Endodermal cell (in vitro differentiated cells): ENCODE measurements around the gene PSMD14. TPM values are rescaled to one million over a fixed set of nuclear protein-coding genes. Genes with fewer than 3 reads are reported as not detected.

Experiments
- DNase-seq: peaks from one replicate; pipeline ENCODE4 v3.0.0-alpha.2; 2017
- H3K27ac ChIP-seq: 2 replicates; pipeline ENCODE4 v1.5.1; 2013; ENCODE audit warnings: mild to moderate bottlenecking, low read depth, low read length, moderate library complexity
- H3K27me3 ChIP-seq: 2 replicates; pipeline ENCODE4 v1.6.1; 2013; ENCODE audit warnings: mild to moderate bottlenecking, low read length, moderate library complexity; ENCODE audit not compliant: insufficient read depth, control insufficient read depth, poor library complexity, severe bottlenecking
- H3K36me3 ChIP-seq: 2 replicates; pipeline ENCODE4 v1.7.0; 2013; ENCODE audit warnings: mild to moderate bottlenecking, low read length, moderate library complexity; ENCODE audit not compliant: control insufficient read depth, insufficient read depth
- H3K4me1 ChIP-seq: one replicate; pipeline ENCODE4 v1.7.0; 2013; ENCODE audit warnings: low read length; ENCODE audit not compliant: control insufficient read depth, insufficient read depth
- H3K4me3 ChIP-seq: 2 replicates; pipeline ENCODE4 v1.5.1; 2013; ENCODE audit warnings: mild to moderate bottlenecking, low read length, moderate library complexity
- H3K9ac ChIP-seq: 2 replicates; pipeline ENCODE4 v1.6.1; 2013; ENCODE audit warnings: mild to moderate bottlenecking, low read length, moderate library complexity; ENCODE audit not compliant: poor library complexity, severe bottlenecking; ENCODE audit errors: extremely low read depth
- H3K9me3 ChIP-seq: 2 replicates; pipeline ENCODE4 v1.6.1; 2013; ENCODE audit warnings: mild to moderate bottlenecking, low read length, moderate library complexity; ENCODE audit not compliant: control insufficient read depth
- H3K27ac Mint-ChIP-seq: 2 replicates; pipeline ENCODE4 v1.8.0; 2020; ENCODE audit warnings: mixed read lengths
- H3K27me3 Mint-ChIP-seq: 2 replicates; pipeline ENCODE4 v1.8.0; 2021; ENCODE audit warnings: mild to moderate bottlenecking, mixed read lengths; ENCODE audit not compliant: insufficient read depth
- H3K36me3 Mint-ChIP-seq: 2 replicates; pipeline ENCODE4 v1.8.0; 2020; ENCODE audit warnings: low read depth, mixed read lengths
- H3K4me1 Mint-ChIP-seq: 2 replicates; pipeline ENCODE4 v1.8.0; 2020; ENCODE audit warnings: mixed read lengths
- H3K4me3 Mint-ChIP-seq: 2 replicates; pipeline ENCODE4 v1.8.0; 2020; ENCODE audit warnings: mild to moderate bottlenecking, moderate library complexity, mixed read lengths
- H3K9me3 Mint-ChIP-seq: 2 replicates; pipeline ENCODE4 v1.8.0; 2020; ENCODE audit warnings: mild to moderate bottlenecking, mixed read lengths
- WGBS, 2 experiments: methylation state at CpG; one replicate each; pipeline versions ENCODE4 v1.1.5 to v1.1.7; 2013; ENCODE audit warnings: missing lambda C conversion rate in 2 of 2, mixed read lengths in 1 of 2; ENCODE audit not compliant: insufficient coverage in 1 of 2, insufficient read length in 1 of 2; 5-methylcytosine and 5-hydroxymethylcytosine counted together
- total RNA-seq, 2 donors: library from RNA; stranded (reverse); fragmentation: NEBNext Ultra II Directional in 1 of 2; extraction: Animal tissue kit (Norgen Biotek cat#: 25700) in 1 of 2; gene quantifications; 2 replicates in 1 of 2; 3 replicates in 1 of 2; pipeline ENCODE4 v1.2.1, GENCODE V29; 2021
- TF ChIP-seq, protein P1 (sequence below): fragments of 200-600 bp; sonication (generic); conservative IDR thresholded peaks from 2 replicates; pipeline ENCODE4 v1.5.0; 2021; ENCODE audit warnings: antibody characterized with exemption, mild to moderate bottlenecking

Gene PSMD14
- total RNA-seq, 2 donors from 2014 or later: 78.3 to 86.2 TPM

DNA sequence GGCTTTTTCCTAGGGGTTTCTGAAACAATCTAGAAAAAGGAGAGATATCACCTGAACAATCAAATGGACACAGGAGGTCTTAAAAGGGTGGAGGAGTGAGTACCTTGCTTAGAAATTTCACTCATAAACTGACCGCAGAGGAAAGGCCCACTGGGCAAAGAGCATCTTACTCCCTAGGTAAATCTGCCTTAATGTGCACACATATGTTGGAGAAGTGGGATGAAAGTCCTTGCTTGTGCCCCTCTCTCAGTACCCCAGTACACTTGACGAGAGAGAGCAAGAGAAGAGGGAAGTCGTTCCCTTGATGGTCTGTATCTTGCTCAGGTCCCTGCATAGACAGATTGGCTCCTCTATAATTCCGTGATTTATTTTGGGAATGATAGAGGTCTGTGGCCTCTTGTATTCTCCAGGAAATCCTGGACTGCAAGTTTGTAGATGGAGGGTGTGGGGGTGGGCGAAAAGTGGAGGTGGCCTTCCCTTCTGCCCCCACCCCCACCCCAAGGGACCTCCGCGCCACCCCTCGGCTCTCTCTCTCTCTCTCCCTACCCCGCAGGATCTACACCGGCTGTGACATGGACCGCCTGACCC lies 114.7 kb downstream of the PSMD14 start:
- Histone ChIP-seq H3K9me3 (peaks cover 4% of the 10 kb centered on the region), H3K27ac (no peak overlapping the region), H3K9ac (no peak overlapping the region), H3K36me3 (no peaks in the 10 kb centered on the region), H3K4me1 (peaks cover 3% of the 10 kb centered on the region), H3K27me3 (peaks cover 100% of the 10 kb centered on the region), H3K4me3 (peak overlapping the region; percentile 66)
- Mint-ChIP-seq H3K4me1 (peaks cover 49% of the 10 kb centered on the region), H3K4me3 (peak overlapping the region; percentile 58), H3K27me3 (peaks cover 92% of the 10 kb centered on the region), H3K27ac (no peak overlapping the region), H3K36me3 (no peaks in the 10 kb centered on the region), H3K9me3 (peaks cover 3% of the 10 kb centered on the region)
- 18 to 40% methylated on average over 1 to 10 of the region's 11 CpGs for WGBS, 2 experiments
- DNase-seq: peak; percentile 51
- TF ChIP-seq, protein P1, sequence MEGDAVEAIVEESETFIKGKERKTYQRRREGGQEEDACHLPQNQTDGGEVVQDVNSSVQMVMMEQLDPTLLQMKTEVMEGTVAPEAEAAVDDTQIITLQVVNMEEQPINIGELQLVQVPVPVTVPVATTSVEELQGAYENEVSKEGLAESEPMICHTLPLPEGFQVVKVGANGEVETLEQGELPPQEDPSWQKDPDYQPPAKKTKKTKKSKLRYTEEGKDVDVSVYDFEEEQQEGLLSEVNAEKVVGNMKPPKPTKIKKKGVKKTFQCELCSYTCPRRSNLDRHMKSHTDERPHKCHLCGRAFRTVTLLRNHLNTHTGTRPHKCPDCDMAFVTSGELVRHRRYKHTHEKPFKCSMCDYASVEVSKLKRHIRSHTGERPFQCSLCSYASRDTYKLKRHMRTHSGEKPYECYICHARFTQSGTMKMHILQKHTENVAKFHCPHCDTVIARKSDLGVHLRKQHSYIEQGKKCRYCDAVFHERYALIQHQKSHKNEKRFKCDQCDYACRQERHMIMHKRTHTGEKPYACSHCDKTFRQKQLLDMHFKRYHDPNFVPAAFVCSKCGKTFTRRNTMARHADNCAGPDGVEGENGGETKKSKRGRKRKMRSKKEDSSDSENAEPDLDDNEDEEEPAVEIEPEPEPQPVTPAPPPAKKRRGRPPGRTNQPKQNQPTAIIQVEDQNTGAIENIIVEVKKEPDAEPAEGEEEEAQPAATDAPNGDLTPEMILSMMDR: no peak

DNA sequence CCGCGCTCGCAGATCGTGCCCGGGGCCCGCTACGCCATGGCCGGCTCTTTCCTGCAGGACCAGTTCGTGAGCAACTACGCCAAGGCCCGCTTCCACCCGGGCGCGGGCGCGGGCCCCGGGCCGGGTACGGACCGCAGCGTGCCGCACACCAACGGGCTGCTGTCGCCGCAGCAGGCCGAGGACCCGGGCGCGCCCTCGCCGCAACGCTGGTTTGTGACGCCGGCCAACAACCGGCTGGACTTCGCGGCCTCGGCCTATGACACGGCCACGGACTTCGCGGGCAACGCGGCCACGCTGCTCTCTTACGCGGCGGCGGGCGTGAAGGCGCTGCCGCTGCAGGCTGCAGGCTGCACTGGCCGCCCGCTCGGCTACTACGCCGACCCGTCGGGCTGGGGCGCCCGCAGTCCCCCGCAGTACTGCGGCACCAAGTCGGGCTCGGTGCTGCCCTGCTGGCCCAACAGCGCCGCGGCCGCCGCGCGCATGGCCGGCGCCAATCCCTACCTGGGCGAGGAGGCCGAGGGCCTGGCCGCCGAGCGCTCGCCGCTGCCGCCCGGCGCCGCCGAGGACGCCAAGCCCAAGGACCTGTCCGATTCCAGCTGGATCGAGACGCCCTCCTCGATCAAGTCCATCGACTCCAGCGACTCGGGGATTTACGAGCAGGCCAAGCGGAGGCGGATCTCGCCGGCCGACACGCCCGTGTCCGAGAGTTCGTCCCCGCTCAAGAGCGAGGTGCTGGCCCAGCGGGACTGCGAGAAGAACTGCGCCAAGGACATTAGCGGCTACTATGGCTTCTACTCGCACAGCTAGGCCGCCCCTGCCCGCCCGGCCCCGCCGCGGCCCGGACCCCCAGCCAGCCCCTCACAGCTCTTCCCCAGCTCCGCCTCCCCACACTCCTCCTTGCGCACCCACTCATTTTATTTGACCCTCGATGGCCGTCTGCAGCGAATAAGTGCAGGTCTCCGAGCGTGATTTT lies 115.5 kb downstream of the PSMD14 start:
- 1 to 5% methylated on average over 55 to 125 of the region's 125 CpGs for WGBS, 2 experiments
- Histone ChIP-seq H3K36me3 (no peaks in the 10 kb centered on the region), H3K4me3 (peak overlapping the region; percentile 66), H3K9me3 (peaks cover 4% of the 10 kb centered on the region), H3K4me1 (peaks cover 3% of the 10 kb centered on the region), H3K27ac (no peak overlapping the region), H3K9ac (no peak overlapping the region), H3K27me3 (peaks cover 100% of the 10 kb centered on the region)
- TF ChIP-seq, protein P1: peak; percentile 43
- Mint-ChIP-seq H3K4me3 (peak overlapping the region; percentile 58), H3K27me3 (peaks cover 93% of the 10 kb centered on the region), H3K9me3 (peaks cover 3% of the 10 kb centered on the region), H3K27ac (no peak overlapping the region), H3K36me3 (no peaks in the 10 kb centered on the region), H3K4me1 (peaks cover 44% of the 10 kb centered on the region)
- DNase-seq: peak; percentile 87

DNA sequence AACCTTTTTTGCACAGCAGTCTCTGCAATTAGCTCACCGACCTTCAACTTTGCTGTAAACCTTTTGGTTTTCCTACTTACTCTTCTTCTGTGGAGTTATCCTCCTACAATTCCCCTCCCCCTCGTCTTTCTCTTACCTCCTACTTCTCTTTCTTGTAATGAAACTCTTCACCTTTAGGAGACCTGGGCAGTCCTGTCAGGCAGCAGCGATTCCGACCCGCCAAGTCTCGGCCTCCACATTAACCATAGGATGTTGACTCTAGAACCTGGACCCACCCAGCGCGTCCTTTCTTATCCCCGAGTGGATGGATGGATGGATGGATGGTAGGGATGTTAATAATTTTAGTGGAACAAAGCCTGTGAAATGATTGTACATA lies 116.2 kb downstream of the PSMD14 start:
- H3K4me1 ChIP-seq: peaks cover 3% of the 10 kb centered on the region
- Mint-ChIP-seq H3K27me3 (peaks cover 93% of the 10 kb centered on the region), H3K4me3 (peak overlapping the region; percentile 58), H3K27ac (no peak overlapping the region), H3K36me3 (no peaks in the 10 kb centered on the region), H3K9me3 (peaks cover 3% of the 10 kb centered on the region), H3K4me1 (peaks cover 40% of the 10 kb centered on the region)
- H3K9me3 ChIP-seq: peaks cover 4% of the 10 kb centered on the region
- WGBS, 2 experiments: 13 to 23% methylated on average over 7 to 9 of the region's 9 CpGs
- H3K36me3 ChIP-seq: no peaks in the 10 kb centered on the region
- H3K27me3 ChIP-seq: peaks cover 100% of the 10 kb centered on the region
- no peak overlapping the region for H3K9ac ChIP-seq
- peak overlapping the region; percentile 66 for H3K4me3 ChIP-seq
- no peak overlapping the region for H3K27ac ChIP-seq
- DNase-seq: peak; percentile 61
- TF ChIP-seq, protein P1: no peak
